Measurements from ENCODE around the gene ADPRH. TPM values are rescaled to one million over a fixed set of nuclear protein-coding genes. Genes with fewer than 3 reads are reported as not detected.

ADPRH gene
- total and polyA plus RNA-seq, 10 of the 15 experiments (the other 5 are each of a cell fraction or from before 2014, with no cell fraction given) = 2.3 to 32.6 (median 19.0) TPM

DNA sequence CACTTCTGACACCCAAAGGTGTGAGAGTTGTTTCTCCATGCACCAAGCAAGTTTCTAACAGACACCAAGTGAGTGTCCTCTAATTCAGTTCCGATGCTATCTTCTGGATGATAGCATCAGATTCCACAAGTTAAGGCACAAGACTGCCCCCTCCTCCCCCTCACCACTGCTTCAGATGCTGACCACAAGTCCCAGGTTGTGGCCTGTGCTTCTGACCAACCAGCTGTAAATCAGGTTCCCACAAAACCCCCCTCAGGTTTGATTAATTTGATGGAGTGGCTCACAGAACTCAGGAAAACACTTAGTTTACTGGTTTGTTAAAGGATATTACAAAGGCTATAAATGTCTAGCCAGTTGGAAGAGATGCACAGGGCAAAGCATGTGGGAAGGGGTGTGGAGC is 11.4 kb downstream of the ADPRH start:
- Histone ChIP-seq H3K4me1 (ENCODE audit: control insufficient read depth, insufficient read depth, low read length) (peaks cover 21% of the 10 kb centered on the region), H2AFZ (ENCODE audit: control insufficient read depth, low read depth, low read length) (no peak overlapping the region), H3K27ac (ENCODE audit: control insufficient read depth, insufficient read depth) (no peak overlapping the region), H3K79me2 (ENCODE audit: control insufficient read depth, insufficient read depth, low read length) (peaks cover under 1% of the 10 kb centered on the region; the same call in 1 of the 2 replicates), H3K9me3 (replicated peaks; ENCODE audit: control insufficient read depth, insufficient read depth, low read length) (peaks cover 16% of the 10 kb centered on the region), H4K20me1 (ENCODE audit: control insufficient read depth, insufficient read depth) (no peaks in the 10 kb centered on the region), H3K36me3 (ENCODE audit: control insufficient read depth in 2 of 2, insufficient read depth in 2 of 2, low read length in 1 of 2) (peaks cover 0 to 8% of the 10 kb centered on the region in 2 experiments; a peak in 3 of 4 replicates), H3K4me2 (ENCODE audit: control insufficient read depth, insufficient read depth) (no peak overlapping the region), H3K4me3 (no peak overlapping the region), H3K27me3 (replicated peaks in 1 of 2; ENCODE audit: control insufficient read depth in 2 of 2, insufficient read depth in 2 of 2, low read length in 1 of 2) (no peaks in the 10 kb centered on the region), H3K9ac (ENCODE audit: control insufficient read depth, insufficient read depth, low read length) (no peak overlapping the region)
- intact Hi-C loops (cut with micrococcal nuclease; ENCODE audit: unreplicated experiment) (no loop called here), in situ Hi-C loops (cut with MboI) (no loop called here)
- RAD21 ChIA-PET (ENCODE audit: unreplicated experiment) = interaction anchor here (1.6 kb wide), 1 partner anchor 28 kb away, joined by 5 read pairs; no protein-coding TSS in a partner anchor
- no TSS peak for BruUV-seq (replicated peaks)
- WGBS (ENCODE audit: insufficient coverage, insufficient replicate concordance, low lambda C conversion rate, missing lambda C conversion rate) = 100% methylated on average over 1 of the region's 1 CpG
- POLR2A ChIA-PET = interaction anchor here (3.5 to 6.5 kb wide), 2 partner anchors 7 to 10 kb away, joined by 36 to 57 read pairs; partner anchors contain the start of genes ADPRH and PLA1A
- ATAC-seq (no peak), DNase-seq (ENCODE audit: low read depth, low spot score) (no peak), FAIRE-seq (no peak)
- CTCF ChIA-PET = interaction anchor here (2.2 to 3.5 kb wide), 2 partner anchors 9 kb away, joined by 10 to 17 read pairs; no protein-coding TSS in a partner anchor
- SMC1A ChIA-PET (ENCODE audit: uncharacterized antibody, unreplicated experiment) = interaction anchor here (4.2 to 4.3 kb wide), 2 partner anchors 9 to 11 kb away, joined by 33 to 35 read pairs; partner anchors contain the start of gene ADPRH
- TF ChIP-seq BRCA1 (IDR thresholded peaks at IDR 0.05; ENCODE audit: low read depth, low read length) (no peak), RAD51 (IDR thresholded peaks at IDR 0.05) (no peak), TBL1XR1 (IDR thresholded peaks at IDR 0.05; ENCODE audit: low read depth, low read length) (no peak), POLR2AphosphoS5 (IDR thresholded peaks at IDR 0.05; ENCODE audit: low read length) (no peak), SUZ12 (IDR thresholded peaks at IDR 0.05; ENCODE audit: unreplicated experiment) (no peak), POLR2AphosphoS2 (IDR thresholded peaks at IDR 0.05; ENCODE audit: low read depth, low read length) (no peak), SREBF2 (IDR thresholded peaks at IDR 0.05; ENCODE audit: low read length) (no peak), PAX5 (IDR thresholded peaks at IDR 0.05; ENCODE audit: borderline replicate concordance, low read depth, low read length) (no peak), NR2C2 (IDR thresholded peaks at IDR 0.05; ENCODE audit: borderline replicate concordance, control insufficient read depth, insufficient read length, low read depth) (no peak), IKZF1 (conservative IDR thresholded peaks at IDR 0.05) (no peak), ZNF207 (IDR thresholded peaks at IDR 0.05; ENCODE audit: borderline replicate concordance) (no peak), TCF3 (IDR thresholded peaks at IDR 0.05; ENCODE audit: borderline replicate concordance, insufficient read depth, low read depth, low read length) (no peak)
- TF ChIP-seq, protein P1, sequence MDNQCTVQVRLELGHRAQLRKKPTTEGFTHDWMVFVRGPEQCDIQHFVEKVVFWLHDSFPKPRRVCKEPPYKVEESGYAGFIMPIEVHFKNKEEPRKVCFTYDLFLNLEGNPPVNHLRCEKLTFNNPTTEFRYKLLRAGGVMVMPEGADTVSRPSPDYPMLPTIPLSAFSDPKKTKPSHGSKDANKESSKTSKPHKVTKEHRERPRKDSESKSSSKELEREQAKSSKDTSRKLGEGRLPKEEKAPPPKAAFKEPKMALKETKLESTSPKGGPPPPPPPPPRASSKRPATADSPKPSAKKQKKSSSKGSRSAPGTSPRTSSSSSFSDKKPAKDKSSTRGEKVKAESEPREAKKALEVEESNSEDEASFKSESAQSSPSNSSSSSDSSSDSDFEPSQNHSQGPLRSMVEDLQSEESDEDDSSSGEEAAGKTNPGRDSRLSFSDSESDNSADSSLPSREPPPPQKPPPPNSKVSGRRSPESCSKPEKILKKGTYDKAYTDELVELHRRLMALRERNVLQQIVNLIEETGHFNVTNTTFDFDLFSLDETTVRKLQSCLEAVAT (IDR thresholded peaks at IDR 0.05) = no peak
- TF ChIP-seq, protein P2, sequence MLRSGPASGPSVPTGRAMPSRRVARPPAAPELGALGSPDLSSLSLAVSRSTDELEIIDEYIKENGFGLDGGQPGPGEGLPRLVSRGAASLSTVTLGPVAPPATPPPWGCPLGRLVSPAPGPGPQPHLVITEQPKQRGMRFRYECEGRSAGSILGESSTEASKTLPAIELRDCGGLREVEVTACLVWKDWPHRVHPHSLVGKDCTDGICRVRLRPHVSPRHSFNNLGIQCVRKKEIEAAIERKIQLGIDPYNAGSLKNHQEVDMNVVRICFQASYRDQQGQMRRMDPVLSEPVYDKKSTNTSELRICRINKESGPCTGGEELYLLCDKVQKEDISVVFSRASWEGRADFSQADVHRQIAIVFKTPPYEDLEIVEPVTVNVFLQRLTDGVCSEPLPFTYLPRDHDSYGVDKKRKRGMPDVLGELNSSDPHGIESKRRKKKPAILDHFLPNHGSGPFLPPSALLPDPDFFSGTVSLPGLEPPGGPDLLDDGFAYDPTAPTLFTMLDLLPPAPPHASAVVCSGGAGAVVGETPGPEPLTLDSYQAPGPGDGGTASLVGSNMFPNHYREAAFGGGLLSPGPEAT (IDR thresholded peaks at IDR 0.05; ENCODE audit: low read depth) = no peak
- TF ChIP-seq, protein P3, sequence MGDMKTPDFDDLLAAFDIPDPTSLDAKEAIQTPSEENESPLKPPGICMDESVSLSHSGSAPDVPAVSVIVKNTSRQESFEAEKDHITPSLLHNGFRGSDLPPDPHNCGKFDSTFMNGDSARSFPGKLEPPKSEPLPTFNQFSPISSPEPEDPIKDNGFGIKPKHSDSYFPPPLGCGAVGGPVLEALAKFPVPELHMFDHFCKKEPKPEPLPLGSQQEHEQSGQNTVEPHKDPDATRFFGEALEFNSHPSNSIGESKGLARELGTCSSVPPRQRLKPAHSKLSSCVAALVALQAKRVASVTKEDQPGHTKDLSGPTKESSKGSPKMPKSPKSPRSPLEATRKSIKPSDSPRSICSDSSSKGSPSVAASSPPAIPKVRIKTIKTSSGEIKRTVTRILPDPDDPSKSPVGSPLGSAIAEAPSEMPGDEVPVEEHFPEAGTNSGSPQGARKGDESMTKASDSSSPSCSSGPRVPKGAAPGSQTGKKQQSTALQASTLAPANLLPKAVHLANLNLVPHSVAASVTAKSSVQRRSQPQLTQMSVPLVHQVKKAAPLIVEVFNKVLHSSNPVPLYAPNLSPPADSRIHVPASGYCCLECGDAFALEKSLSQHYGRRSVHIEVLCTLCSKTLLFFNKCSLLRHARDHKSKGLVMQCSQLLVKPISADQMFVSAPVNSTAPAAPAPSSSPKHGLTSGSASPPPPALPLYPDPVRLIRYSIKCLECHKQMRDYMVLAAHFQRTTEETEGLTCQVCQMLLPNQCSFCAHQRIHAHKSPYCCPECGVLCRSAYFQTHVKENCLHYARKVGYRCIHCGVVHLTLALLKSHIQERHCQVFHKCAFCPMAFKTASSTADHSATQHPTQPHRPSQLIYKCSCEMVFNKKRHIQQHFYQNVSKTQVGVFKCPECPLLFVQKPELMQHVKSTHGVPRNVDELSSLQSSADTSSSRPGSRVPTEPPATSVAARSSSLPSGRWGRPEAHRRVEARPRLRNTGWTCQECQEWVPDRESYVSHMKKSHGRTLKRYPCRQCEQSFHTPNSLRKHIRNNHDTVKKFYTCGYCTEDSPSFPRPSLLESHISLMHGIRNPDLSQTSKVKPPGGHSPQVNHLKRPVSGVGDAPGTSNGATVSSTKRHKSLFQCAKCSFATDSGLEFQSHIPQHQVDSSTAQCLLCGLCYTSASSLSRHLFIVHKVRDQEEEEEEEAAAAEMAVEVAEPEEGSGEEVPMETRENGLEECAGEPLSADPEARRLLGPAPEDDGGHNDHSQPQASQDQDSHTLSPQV (IDR thresholded peaks at IDR 0.05) = no peak
- TF ChIP-seq, protein P4, sequence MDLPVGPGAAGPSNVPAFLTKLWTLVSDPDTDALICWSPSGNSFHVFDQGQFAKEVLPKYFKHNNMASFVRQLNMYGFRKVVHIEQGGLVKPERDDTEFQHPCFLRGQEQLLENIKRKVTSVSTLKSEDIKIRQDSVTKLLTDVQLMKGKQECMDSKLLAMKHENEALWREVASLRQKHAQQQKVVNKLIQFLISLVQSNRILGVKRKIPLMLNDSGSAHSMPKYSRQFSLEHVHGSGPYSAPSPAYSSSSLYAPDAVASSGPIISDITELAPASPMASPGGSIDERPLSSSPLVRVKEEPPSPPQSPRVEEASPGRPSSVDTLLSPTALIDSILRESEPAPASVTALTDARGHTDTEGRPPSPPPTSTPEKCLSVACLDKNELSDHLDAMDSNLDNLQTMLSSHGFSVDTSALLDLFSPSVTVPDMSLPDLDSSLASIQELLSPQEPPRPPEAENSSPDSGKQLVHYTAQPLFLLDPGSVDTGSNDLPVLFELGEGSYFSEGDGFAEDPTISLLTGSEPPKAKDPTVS (IDR thresholded peaks at IDR 0.05; ENCODE audit: low read depth, low read length) = no peak
